ENCODE results near the gene CEACAM20.

CEACAM20 gene

DNA sequence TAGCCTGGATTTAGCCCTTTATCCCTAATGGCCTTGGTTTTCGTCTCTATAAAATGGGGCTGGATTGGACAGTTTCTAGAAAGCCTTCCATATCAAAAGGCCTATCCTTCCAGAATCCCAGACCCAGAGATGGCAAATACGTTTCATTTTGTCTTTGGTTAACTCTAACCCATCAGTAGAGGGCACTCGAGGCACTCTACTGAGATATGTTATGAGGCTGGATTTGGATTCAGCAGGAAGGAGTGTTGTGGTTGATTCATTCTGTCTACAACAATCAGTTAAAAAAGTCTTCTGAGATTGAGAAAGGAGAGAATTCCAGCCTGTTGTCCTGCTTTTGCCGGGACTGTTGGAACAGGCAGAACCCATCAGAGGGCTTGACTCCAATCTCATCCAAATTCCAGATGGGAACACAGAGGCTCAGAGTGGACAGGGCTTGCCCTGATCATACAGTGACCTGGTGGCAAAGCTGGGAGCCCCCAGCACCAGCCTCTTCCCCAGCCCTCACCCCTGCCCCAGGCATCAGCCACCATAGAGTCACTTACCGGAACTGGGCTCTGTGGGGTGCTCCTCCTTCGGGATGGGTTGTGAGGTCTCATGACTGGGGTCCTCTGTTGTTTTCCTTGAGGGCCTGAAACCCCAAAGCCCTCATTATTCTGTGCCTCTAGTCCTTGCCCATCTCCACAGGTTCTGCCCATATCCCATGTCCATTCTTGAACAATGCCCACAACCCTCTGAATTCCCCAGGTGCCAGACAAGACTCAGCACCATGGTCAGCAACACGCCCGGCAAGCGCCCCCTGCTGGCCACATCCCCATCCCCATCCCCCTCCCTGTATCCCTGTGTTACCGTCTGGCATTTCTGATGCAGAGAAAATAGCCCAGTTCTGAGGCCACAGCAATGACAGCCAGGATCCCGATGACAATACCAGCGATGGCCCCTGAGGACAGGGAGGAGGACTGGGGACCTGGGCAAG is 16.9 kb downstream of the CEACAM20 start:
- Histone ChIP-seq H3K36me3 (no peaks in the 10 kb centered on the region), H3K4me3 (ENCODE audit: low read depth, low read length) (no peak overlapping the region), H3K27me3 (no peaks in the 10 kb centered on the region; the same call in 1 of the 2 replicates), H3K9me3 (no peaks in the 10 kb centered on the region; the same call in 1 of the 2 replicates), H3K4me1 (no peaks in the 10 kb centered on the region)
- peak; percentile 49 for DNase-seq
- TF ChIP-seq, protein P1, sequence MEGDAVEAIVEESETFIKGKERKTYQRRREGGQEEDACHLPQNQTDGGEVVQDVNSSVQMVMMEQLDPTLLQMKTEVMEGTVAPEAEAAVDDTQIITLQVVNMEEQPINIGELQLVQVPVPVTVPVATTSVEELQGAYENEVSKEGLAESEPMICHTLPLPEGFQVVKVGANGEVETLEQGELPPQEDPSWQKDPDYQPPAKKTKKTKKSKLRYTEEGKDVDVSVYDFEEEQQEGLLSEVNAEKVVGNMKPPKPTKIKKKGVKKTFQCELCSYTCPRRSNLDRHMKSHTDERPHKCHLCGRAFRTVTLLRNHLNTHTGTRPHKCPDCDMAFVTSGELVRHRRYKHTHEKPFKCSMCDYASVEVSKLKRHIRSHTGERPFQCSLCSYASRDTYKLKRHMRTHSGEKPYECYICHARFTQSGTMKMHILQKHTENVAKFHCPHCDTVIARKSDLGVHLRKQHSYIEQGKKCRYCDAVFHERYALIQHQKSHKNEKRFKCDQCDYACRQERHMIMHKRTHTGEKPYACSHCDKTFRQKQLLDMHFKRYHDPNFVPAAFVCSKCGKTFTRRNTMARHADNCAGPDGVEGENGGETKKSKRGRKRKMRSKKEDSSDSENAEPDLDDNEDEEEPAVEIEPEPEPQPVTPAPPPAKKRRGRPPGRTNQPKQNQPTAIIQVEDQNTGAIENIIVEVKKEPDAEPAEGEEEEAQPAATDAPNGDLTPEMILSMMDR (IDR thresholded peaks at IDR 0.05; ENCODE audit: low read depth, low read length) = peak; percentile 51

DNA sequence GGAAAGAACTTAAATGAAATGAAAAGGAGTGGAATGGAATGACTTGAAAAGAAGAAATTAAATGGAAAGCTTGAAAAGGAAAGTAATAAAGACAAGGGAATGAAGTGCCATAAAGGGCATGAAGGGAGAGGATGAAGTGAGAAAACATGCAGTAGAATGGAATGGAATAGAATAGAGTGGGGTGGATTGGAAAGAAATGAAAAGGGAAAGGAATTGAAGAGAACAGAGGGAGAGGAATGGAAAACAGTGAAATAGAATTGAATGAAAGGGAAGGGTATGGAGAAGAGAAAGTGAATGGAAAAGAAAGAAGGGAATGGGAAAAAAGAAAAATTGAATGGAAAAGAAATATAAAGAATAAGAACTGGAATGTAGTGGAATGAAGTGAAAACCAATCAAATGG is 20.0 kb downstream of the CEACAM20 start:
- TF ChIP-seq, protein P1 (IDR thresholded peaks at IDR 0.05; ENCODE audit: low read depth, low read length) = no peak
- Histone ChIP-seq H3K27me3 (no peaks in the 10 kb centered on the region; the same call in 1 of the 2 replicates), H3K4me1 (no peaks in the 10 kb centered on the region), H3K9me3 (no peaks in the 10 kb centered on the region; the same call in 1 of the 2 replicates), H3K36me3 (no peaks in the 10 kb centered on the region), H3K4me3 (ENCODE audit: low read depth, low read length) (no peak overlapping the region)
- DNase-seq = no peak

DNA sequence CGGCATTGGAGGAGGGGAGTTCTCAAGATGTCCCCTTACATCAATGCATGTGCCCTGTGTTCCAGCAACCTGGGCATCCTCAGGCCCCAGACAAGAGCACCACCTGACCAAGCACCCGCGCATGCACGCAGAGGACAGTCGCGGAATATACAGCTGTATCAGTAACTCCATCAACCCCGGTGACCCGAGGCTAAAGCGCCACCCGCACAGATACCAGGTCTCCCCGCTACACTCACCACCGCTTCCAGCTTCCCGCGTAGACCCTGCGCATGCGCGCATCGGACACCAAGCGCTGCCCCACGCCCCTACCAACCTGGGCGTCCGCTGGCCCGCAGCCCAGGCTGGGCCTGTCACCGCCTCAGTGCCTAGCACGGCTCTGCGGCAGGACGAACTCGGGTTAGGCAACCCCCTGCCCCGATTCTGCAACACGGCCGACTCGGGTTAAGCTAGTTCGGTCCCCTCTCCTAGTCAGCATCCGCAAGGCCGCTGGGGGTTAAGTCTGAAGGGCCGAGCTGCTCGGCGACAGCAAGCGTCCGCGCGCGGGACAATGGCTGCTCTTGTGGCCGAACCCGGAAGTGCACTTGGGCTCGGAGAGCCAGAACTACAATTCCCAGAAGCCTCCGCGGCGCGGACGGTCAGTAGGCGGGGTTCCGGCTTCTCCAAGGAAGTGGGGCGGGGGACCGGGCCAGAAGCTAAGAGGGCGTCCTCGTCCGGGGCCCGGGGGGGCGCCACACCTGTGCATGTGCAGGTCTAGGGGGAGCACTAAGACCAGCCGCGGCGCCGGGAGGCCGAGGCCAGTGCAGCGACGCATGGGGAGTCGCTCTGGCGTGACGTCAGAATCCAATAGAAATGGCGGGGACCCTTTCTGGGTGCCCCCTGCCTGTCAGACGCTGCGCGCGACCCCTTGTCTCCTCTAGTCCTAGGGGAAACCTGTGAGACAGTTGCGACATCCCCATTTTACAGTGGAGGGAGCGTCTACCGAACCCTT is 29.2 kb downstream of the CEACAM20 start, which contains the start of gene ZNF180:
Gene ZNF180 (minus strand): TSS at position 561 of the 988 bp plus-strand sequence. CDS start 3,188 bp downstream, outside the sequence.
- DNase-seq = peak; percentile 96
- TF ChIP-seq, protein P1 (IDR thresholded peaks at IDR 0.05; ENCODE audit: low read depth, low read length) = peak; percentile 57
- H3K36me3 ChIP-seq = peaks cover 17% of the 10 kb centered on the region
- no peaks in the 10 kb centered on the region for H3K27me3 ChIP-seq
- H3K4me3 ChIP-seq (ENCODE audit: low read depth, low read length) = peak within 1 kb of the TSS; percentile 77
- H3K4me1 ChIP-seq = no peaks in the 10 kb centered on the region
- H3K9me3 ChIP-seq = peaks cover 4% of the 10 kb centered on the region; the same call in 1 of the 2 replicates

DNA sequence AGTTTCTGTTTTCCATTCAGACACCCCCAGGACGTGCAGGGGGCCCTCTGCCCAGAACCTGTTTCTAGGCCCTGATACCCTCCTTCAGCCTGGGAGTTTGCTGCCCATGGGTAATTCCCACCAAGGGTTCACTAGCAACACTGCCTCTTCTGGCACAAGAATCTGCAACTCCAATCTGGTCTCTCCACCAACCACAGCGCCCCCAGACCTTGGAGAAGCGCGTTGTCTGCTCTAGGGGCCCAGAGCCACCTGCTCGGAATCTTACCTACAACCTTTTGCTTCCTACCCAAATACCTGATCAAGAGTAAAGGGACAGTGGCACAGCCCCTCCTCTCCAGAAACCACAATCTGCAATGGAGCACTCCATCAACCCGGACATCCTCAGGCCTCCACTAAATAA is 29.9 kb downstream of the CEACAM20 start:
- DNase-seq = no peak
- H3K27me3 ChIP-seq = no peaks in the 10 kb centered on the region
- H3K9me3 ChIP-seq = peaks cover 4% of the 10 kb centered on the region; the same call in 1 of the 2 replicates
- TF ChIP-seq, protein P1 (IDR thresholded peaks at IDR 0.05; ENCODE audit: low read depth, low read length) = no peak
- H3K4me1 ChIP-seq = no peaks in the 10 kb centered on the region
- peaks cover 24% of the 10 kb centered on the region for H3K36me3 ChIP-seq
- H3K4me3 ChIP-seq (ENCODE audit: low read depth, low read length) = peak overlapping the region; percentile 77

DNA sequence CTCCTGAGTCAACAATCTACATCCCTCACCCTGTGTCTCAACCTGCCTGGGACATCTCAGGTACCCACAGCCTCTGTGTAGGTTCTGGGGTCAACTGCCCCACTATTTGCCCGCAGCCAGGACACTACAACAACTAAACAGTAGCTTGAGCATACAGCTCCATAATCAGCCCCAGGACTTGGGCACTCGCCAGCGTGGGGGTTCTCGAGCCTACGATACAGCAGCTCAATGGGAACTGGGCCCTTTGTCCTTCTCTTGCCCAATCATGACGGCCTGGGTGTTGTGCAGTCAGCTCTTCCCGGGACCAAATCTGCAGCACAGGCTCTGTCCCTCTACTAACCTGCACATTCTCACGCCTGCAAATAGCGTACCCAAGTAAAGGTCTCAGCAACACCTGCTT is 30.5 kb downstream of the CEACAM20 start:
- H3K36me3 ChIP-seq = peaks cover 30% of the 10 kb centered on the region
- H3K9me3 ChIP-seq = peaks cover 4% of the 10 kb centered on the region; the same call in 1 of the 2 replicates
- no peak for DNase-seq
- no peak overlapping the region; the same call in 1 of the 2 replicates for H3K4me3 ChIP-seq (ENCODE audit: low read depth, low read length)
- H3K27me3 ChIP-seq = no peaks in the 10 kb centered on the region
- no peaks in the 10 kb centered on the region for H3K4me1 ChIP-seq
- TF ChIP-seq, protein P1 (IDR thresholded peaks at IDR 0.05; ENCODE audit: low read depth, low read length) = no peak

All from BE2C (cell line).